CD4-positive, alpha-beta T cell (primary cell): ENCODE measurements around the gene TTL. TPM values are rescaled to one million over a fixed set of nuclear protein-coding genes. Genes with fewer than 3 reads are reported as not detected.

ENCODE experiments used
- ATAC-seq: fragments of 200-7000 bp; cut with Tn5 transposase; one replicate; pipeline ENCODE4 v1.10.0; 2022; ENCODE audit warnings: mild to moderate bottlenecking; ENCODE audit not compliant: poor library complexity
- CTCF ChIA-PET: fragments of 350-600 bp; sonication (Branson Sonifier 250); formaldehyde crosslinking; loops from one replicate; lab custom pipeline; 2021; ENCODE audit warnings: antibody characterized with exemption, inconsistent platforms; lab: Charles Lee
- POLR2A ChIA-PET: fragments of 350-600 bp; sonication (Branson Sonifier 250); formaldehyde crosslinking; loops from one replicate; lab custom pipeline; 2021; ENCODE audit warnings: antibody characterized with exemption, inconsistent platforms; lab: Charles Lee
- DNase-seq, 14 experiments: peaks; one replicate each; pipeline ENCODE4 v3.0.0-alpha.2; 2013 to 2020; ENCODE audit warnings: mixed read lengths in 2 of 14
- H3K27ac ChIP-seq, 2 donors: one replicate each; pipeline versions ENCODE4 v1.5.1 to v1.7.0; 2013; ENCODE audit warnings: low read length in 2 of 2, low read depth in 1 of 2, mild to moderate bottlenecking in 1 of 2
- H3K27me3 ChIP-seq, 2 experiments: 1 replicate in 1 of 2; 2 replicates in 1 of 2; pipeline versions ENCODE4 v1.6.1 to v1.7.0; 2013; ENCODE audit warnings: low read length in 2 of 2, control low read depth in 1 of 2, mild to moderate bottlenecking in 1 of 2, moderate library complexity in 1 of 2; ENCODE audit not compliant: insufficient read depth in 2 of 2, control insufficient read depth in 1 of 2
- H3K36me3 ChIP-seq: one replicate; pipeline ENCODE4 v1.6.1; 2013; ENCODE audit warnings: low read length, control low read depth; ENCODE audit not compliant: insufficient read depth
- H3K4me1 ChIP-seq: one replicate; pipeline ENCODE4 v1.6.1; 2013; ENCODE audit warnings: low read length, control low read depth; ENCODE audit not compliant: insufficient read depth
- H3K4me3 ChIP-seq: one replicate; pipeline ENCODE4 v1.5.1; 2013; ENCODE audit warnings: mild to moderate bottlenecking, low read length, moderate library complexity
- H3K9me3 ChIP-seq, 2 experiments: 1 replicate in 1 of 2; 2 replicates in 1 of 2; pipeline versions ENCODE4 v1.6.1 to v1.7.0; 2013; ENCODE audit warnings: low read length in 2 of 2, mild to moderate bottlenecking in 2 of 2, control low read depth in 1 of 2, moderate library complexity in 1 of 2; ENCODE audit not compliant: control insufficient read depth in 1 of 2, insufficient read depth in 1 of 2
- H3K27ac Mint-ChIP-seq: one replicate; pipeline ENCODE4 v1.8.0; 2020; ENCODE audit warnings: mixed read lengths
- H3K27me3 Mint-ChIP-seq: one replicate; pipeline ENCODE4 v1.8.0; 2021; ENCODE audit warnings: mixed read lengths
- H3K36me3 Mint-ChIP-seq: one replicate; pipeline ENCODE4 v1.8.0; 2021; ENCODE audit warnings: low read depth, mixed read lengths
- H3K4me1 Mint-ChIP-seq: one replicate; pipeline ENCODE4 v1.8.0; 2021; ENCODE audit warnings: low read depth, mixed read lengths
- H3K4me3 Mint-ChIP-seq: one replicate; pipeline ENCODE4 v1.8.0; 2020; ENCODE audit warnings: mild to moderate bottlenecking, mixed read lengths
- H3K9me3 Mint-ChIP-seq: one replicate; pipeline ENCODE4 v1.8.0; 2020; ENCODE audit warnings: mixed read lengths
- intact Hi-C, 2 experiments: fragments of 100-400 bp; cut with DNase I in 1 of 2; cut with micrococcal nuclease in 1 of 2; formaldehyde crosslinking; loops; one replicate each; pipeline versions ENCODE4 v1.15.1 to v1.9.0; 2023 to 2025; cut with DNase I, micrococcal nuclease
- total RNA-seq, 174 experiments: library from RNA in 2 of 174; stranded (reverse) in 2 of 174; gene quantifications; one replicate each; pipeline ENCODE4 v1.2.3 and lab custom pipeline; 2021 to 2026
- TF ChIP-seq, protein P1 (sequence below): fragments of 200-600 bp; IDR thresholded peaks from one replicate; pipeline ENCODE4 v1.8.0; 2022; ENCODE audit warnings: antibody characterized with exemption, mild to moderate bottlenecking

The TTL gene
- total RNA-seq, 2 experiments from 2014 or later, result 9.9 to 10.8 TPM

DNA sequence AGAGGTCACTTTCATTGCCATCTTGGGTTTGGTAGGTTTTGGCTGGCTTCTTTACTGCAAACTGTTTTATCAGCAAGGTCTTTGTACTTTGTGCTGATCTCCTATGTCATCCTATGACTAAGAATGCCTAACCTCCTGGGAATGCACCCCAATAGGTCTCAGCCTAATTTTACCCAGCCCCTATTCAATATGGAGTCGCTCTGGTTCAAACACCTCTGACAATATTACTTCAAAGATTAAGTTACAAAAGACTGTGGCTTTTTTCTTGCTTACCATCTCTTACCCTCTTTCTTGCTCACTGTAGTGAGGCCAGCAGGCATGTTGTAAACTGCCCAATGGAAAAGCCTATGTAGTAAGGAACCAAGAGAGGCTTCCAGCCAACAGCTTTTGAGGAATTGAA, 30.6 kb upstream of the TTL start:
- H3K9me3 ChIP-seq, result peaks cover 0 to 4% of the 10 kb centered on the region in 2 experiments
- H3K4me1 Mint-ChIP-seq, result no peaks in the 10 kb centered on the region
- no peak overlapping the region for H3K4me3 ChIP-seq
- TF ChIP-seq, protein P1, sequence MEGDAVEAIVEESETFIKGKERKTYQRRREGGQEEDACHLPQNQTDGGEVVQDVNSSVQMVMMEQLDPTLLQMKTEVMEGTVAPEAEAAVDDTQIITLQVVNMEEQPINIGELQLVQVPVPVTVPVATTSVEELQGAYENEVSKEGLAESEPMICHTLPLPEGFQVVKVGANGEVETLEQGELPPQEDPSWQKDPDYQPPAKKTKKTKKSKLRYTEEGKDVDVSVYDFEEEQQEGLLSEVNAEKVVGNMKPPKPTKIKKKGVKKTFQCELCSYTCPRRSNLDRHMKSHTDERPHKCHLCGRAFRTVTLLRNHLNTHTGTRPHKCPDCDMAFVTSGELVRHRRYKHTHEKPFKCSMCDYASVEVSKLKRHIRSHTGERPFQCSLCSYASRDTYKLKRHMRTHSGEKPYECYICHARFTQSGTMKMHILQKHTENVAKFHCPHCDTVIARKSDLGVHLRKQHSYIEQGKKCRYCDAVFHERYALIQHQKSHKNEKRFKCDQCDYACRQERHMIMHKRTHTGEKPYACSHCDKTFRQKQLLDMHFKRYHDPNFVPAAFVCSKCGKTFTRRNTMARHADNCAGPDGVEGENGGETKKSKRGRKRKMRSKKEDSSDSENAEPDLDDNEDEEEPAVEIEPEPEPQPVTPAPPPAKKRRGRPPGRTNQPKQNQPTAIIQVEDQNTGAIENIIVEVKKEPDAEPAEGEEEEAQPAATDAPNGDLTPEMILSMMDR, result no peak
- H3K27ac ChIP-seq, result no peak overlapping the region
- no peak overlapping the region for H3K27ac Mint-ChIP-seq
- H3K9me3 Mint-ChIP-seq, result no peaks in the 10 kb centered on the region
- no peaks in the 10 kb centered on the region for H3K27me3 ChIP-seq
- no peaks in the 10 kb centered on the region for H3K4me1 ChIP-seq
- ATAC-seq (no peak), DNase-seq (no peak)
- H3K4me3 Mint-ChIP-seq, result no peak overlapping the region
- H3K27me3 Mint-ChIP-seq, result no peaks in the 10 kb centered on the region
- intact Hi-C loops, result no loop called here
- no peaks in the 10 kb centered on the region for H3K36me3 Mint-ChIP-seq
- ChIA-PET CTCF (no interaction called here), POLR2A (no interaction called here)
- no peaks in the 10 kb centered on the region for H3K36me3 ChIP-seq

DNA sequence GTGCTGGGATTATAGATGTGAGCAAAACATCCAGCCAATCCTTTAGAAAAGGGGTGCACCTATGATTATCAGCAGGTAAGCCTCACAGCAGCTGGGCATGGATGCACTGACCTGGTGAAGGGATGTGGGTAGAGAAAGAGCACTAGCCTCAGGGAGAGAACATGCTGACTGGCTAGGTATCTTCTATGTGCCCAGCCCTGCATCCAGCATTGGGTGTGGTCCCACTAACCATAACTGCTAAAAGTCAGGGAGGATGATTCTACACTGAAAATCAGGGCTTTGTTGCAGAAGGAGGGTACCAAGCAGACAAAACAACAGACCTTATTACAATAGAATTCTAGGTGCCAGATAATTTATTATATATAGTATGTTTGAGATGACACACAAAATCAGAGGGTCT, 27.4 kb upstream of the TTL start:
- peaks cover 0 to 3% of the 10 kb centered on the region in 2 experiments for H3K9me3 ChIP-seq
- no peak overlapping the region for H3K27ac Mint-ChIP-seq

DNA sequence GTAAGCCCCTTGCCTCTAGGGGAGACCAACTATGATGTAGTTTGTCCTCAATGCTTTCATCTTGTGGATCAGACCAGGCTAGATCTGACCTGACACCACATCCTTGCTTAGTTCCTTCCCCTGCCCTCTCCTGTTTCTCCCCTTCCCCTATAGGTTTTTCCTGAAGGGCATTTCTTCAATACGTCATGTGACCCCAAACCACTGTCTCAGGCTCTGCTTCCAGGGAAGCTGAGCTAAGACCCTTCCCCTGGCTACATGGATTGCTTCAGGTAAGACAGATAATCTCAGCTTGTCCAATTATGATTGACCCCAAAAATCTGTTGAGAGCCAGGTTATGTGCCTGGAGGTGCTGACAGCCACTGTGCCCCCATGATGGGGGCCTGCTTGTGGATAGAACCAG, 22.6 kb upstream of the TTL start:
- CTCF ChIA-PET, result no interaction called here
- DNase-seq, result no peak
- H3K9me3 Mint-ChIP-seq, result no peaks in the 10 kb centered on the region

More for the DNA sequence above, 27.4 kb upstream of the TTL start:
- POLR2A ChIA-PET, result no interaction called here
- H3K4me3 ChIP-seq, result no peak overlapping the region
- ATAC-seq (no peak), DNase-seq (no peak)
- no peaks in the 10 kb centered on the region for H3K9me3 Mint-ChIP-seq
- intact Hi-C loops, result no loop called here
- H3K27ac ChIP-seq, result no peak overlapping the region
- CTCF ChIA-PET, result interaction anchor here (1.0 kb wide), 1 partner anchor 26 kb away, joined by 3 read pairs; no protein-coding TSS in a partner anchor
- peaks cover 4% of the 10 kb centered on the region for H3K27me3 Mint-ChIP-seq
- H3K36me3 Mint-ChIP-seq, result no peaks in the 10 kb centered on the region
- H3K36me3 ChIP-seq, result no peaks in the 10 kb centered on the region
- H3K4me1 Mint-ChIP-seq, result no peaks in the 10 kb centered on the region
- H3K4me1 ChIP-seq, result no peaks in the 10 kb centered on the region
- no peak overlapping the region for H3K4me3 Mint-ChIP-seq
- no peaks in the 10 kb centered on the region for H3K27me3 ChIP-seq
- TF ChIP-seq, protein P1, result no peak

More for the DNA sequence above, 22.6 kb upstream of the TTL start:
- Mint-ChIP-seq H3K36me3 (no peaks in the 10 kb centered on the region), H3K27ac (no peak overlapping the region), H3K4me3 (no peak overlapping the region), H3K27me3 (peaks cover 21% of the 10 kb centered on the region), H3K4me1 (no peaks in the 10 kb centered on the region)
- no peaks in the 10 kb centered on the region for H3K36me3 ChIP-seq
- no peak overlapping the region for H3K27ac ChIP-seq
- TF ChIP-seq, protein P1, result no peak
- no peaks in the 10 kb centered on the region for H3K4me1 ChIP-seq
- H3K4me3 ChIP-seq, result no peak overlapping the region
- no peaks in the 10 kb centered on the region for H3K9me3 ChIP-seq
- POLR2A ChIA-PET, result interaction anchor here (0.6 kb wide), 1 partner anchor 296 kb away, joined by 4 read pairs; no protein-coding TSS in a partner anchor
- no peak for ATAC-seq
- intact Hi-C loops, result no loop called here
- peaks cover 0 to 11% of the 10 kb centered on the region in 2 experiments for H3K27me3 ChIP-seq
